B cell (primary cell): ENCODE results near the gene JMJD8.

ENCODE experiments used
- CTCF ChIP-seq: fragments of 200-600 bp; IDR thresholded peaks from one replicate; pipeline ENCODE4 v1.8.0; 2022; ENCODE audit warnings: antibody characterized with exemption, mild to moderate bottlenecking
- EZH2 ChIP-seq: IDR thresholded peaks from 2 replicates; pipeline ENCODE4 v1.6.1; 2012; ENCODE audit warnings: borderline replicate concordance, low read depth, mild to moderate bottlenecking, moderate library complexity, low read length; ENCODE audit not compliant: insufficient read depth, poor library complexity, severe bottlenecking

- no peak for TF ChIP-seq CTCF
- no peak for TF ChIP-seq EZH2
Measured at GRCh38 chr16:673399-673991, 10.6 kb downstream of the JMJD8 start.
